ENCODE measurements around the gene GATA5.
"Not testable (repeated sequence)": the region's sequence is repeated elsewhere in the genome, so short reads cannot be mapped to it uniquely, and the experiment has no call there.

The GATA5 gene

GRCh38 chr20:62427172-62428001 lies 48.4 kb downstream of the GATA5 start, which contains the start of gene RBBP8NL:
Gene RBBP8NL (minus strand): TSS chr20:62427539. CDS start chr20:62419647, 7,892 bp downstream.
- no peak for DNase-seq

- DNase-seq, result no peak
Observed at GRCh38 chr20:62426699-62427131, 49.1 kb downstream of the GATA5 start.

DNA sequence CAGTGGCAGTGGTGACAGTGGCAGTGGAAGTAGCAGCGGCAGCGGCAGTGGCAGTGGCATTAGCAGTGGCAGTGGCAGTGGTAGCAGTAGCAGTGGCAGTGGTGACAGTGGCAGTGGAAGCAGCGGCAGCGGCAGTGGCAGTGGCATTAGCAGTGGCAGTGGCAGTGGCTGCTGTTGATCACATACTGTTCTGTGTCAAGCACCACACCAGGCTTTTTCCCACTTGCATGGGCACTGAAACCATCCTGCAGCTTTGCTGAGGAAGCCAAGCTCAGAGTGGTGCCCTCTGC lies 49.8 kb downstream of the GATA5 start:
- not testable (repeated sequence) for DNase-seq

- no peak for DNase-seq
Observed at GRCh38 chr20:62425281-62426058, 50.3 kb downstream of the GATA5 start.

- DNase-seq, result no peak
Observed at GRCh38 chr20:62424249-62425107, 51.3 kb downstream of the GATA5 start.

DNA sequence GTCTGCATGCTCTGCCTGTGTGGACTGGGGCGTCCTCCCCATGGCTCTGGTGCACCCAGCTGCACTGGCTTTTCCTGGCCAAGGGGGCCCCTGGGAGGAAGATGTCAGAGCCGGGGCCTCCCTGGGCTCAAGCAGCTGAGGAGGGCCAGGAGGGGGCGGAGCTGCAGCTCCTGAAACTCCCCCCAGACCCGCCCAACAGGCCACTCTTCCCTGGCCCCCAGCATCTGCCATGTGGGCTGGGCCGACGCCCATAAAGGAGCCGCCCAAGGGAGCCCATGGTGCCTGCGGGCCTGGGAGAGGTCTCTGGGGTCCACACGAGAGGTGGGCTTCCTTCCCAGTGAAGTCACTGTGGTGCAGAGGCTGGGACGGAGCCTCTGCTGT lies 52.5 kb downstream of the GATA5 start:
- no peak for DNase-seq

DNA sequence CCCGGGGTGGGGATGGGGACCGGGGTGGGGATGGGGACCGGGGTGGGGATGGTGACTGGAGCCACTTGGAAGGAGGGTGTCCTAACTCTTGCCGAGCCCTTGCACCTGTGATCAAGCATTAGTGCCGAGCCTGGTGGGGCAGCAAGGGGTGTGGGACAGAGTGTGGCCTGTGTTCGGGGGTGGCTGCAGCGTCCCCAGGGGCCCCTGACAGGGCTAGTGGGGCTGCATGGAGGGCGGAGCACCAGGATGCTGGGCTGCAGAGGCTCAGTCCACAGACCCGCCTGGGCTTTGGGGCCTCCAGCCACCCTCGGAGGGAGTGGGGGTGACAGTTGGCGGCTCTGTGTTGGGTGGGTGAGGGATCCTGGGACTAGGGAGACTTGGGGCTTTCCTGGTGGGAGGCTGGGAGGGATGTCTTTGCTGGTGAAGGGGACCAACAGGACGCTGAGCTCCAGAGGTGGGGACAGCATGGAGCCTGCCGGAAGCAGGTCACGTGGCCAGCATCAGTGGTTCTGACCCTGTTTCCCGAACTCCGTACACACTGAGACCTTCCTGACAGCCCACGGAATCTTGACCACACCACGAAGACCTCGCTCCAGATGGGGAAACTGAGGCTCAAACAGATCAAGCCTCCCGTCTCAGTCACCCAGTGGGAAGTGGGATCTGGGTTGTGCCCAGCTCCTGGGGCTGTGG lies 53.0 kb downstream of the GATA5 start:
- no peak for DNase-seq

- no peak for DNase-seq
Observed at GRCh38 chr20:62421716-62421990, 54.1 kb downstream of the GATA5 start.

- DNase-seq, result no peak
Observed at GRCh38 chr20:62420846-62421715, 54.7 kb downstream of the GATA5 start.

GRCh38 chr20:62419759-62420158 lies 56.0 kb downstream of the GATA5 start:
- no peak for DNase-seq

DNA sequence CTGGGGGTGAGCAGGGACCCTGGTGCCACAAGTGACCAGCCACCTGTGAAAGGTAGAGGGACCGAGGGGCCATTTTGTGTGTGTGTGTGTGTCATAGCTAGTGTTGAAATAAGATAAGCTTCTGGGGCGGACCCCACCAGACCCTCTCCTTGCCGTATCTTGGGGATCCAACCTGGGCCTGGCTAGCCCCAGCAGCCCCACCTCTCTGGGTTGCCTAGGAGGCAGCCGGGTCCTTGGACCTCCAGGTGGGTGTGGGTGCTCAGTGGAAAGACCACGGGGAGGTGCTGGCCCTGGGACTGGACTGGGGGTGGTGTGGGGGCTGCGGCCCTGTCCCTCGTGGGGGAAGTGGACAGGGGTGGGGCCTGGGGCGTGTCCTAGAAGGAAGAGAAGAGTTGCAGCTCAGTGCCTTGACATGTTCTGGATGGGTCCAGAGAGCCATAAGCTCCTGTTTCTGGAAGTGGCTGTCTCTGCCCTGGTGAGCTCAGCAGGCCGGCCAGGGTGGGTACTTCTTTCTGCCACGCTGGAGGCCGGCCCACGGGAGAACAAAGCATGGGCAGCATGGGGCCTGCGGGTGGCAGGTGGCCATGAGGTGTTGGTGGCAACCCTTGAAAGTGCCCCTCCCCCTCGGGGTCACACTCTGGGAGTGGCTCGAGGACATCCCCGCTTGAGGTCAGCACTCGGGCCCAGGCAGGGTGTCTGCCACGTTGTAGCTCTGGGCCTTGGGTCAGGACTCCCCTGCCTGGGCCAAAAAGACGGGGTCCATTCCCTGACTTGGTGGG lies 56.9 kb downstream of the GATA5 start:
- DNase-seq, result no peak

DNA sequence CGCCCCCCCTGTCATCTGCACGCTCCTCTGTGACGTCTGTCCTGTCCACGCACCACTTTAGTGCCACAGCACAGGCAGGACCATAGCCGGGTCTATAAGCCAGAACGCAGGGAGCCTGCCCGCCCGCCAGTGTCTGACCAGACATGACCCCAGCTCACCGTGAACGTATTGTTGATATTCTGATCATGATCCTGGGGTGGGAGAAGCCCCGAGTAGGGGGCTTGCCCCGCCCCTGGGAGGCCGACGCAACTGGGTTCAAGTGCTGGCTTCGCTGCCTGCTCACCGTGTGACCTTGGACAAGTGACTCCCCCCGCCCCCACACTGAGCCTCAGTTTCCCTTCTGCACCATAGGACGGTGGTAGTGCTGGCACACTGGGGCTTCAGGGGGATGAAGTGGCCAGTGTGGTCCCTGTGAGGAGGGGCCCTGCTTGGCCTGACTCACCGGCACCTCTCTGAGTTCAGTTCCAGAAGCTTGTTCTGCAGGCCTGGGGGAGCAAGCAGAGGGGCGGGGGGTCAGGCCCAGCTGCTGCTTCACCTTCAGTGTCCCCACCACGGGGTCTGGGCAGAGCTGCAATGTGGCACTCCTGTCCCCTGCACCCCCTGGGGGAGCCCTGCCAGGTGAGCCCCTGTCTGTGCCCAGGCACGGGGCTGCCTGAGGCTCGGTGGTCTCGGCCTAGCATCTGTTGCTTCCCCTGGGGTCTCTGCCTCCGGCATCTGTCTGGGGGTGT lies 57.6 kb downstream of the GATA5 start:
- no peak for DNase-seq

- DNase-seq, result no peak
Observed at GRCh38 chr20:62416651-62417637, 58.9 kb downstream of the GATA5 start.

DNA sequence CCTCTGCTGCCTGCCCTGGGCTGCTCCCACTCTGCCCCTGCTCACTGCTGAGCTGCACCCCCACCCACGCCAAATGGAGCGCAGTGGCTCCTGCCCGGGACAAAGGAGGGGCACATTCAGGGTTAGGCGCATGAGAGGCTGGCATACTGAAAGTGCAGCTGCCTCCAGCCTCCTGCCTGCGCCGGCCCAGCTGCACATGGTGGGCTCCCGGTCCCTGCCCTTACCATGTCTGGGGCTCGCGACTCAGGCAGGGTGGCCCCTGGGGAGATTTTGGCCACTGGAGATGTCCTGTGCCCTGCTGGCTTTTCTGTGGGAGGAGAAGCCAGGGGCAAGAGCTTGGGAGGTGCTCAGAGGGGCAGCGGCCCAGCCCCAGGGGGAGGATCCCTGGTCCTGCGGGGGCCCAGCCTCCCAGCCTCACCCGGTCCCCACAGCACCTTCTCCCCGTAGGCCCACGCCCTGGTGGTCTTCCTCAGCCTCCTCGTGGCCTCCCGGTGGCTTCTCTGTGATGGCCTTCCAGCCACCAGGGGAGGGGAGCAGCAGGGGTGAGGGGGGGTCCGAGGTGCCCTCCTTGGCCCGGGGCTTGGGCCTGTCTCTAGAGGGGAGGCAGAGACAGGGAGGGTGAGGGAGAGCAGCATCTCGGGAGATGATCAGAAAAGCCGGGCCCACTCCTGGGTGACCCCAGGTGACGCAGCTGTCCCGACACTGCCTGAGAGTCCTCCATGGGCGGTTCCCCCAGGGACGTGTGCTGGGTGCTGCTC lies 60.3 kb downstream of the GATA5 start:
- no peak for DNase-seq

- no peak for DNase-seq
Observed at GRCh38 chr20:62413896-62414481, 61.8 kb downstream of the GATA5 start.

All from stimulated activated CD8-positive, alpha-beta memory T cell treated with anti-CD3 and anti-CD28 coated beads, Interleukin-4, amount 100 ng/mL, for 48 hours (primary cell).